Esophagus mucosa (tissue), 1 donor: Measurements from ENCODE around the gene AEBP1. TPM values are rescaled to one million over a fixed set of nuclear protein-coding genes. Genes with fewer than 3 reads are reported as not detected.

Experiments used
- ATAC-seq: fragments of 200-7000 bp; cut with Tn5 transposase; one replicate; pipeline ENCODE4 v1.9.1; 2020
- total RNA-seq: library from RNA; stranded (reverse); gene quantifications from one replicate; pipeline ENCODE4 v1.2.4, GENCODE V29; 2023
- donor health status: DM: yes; HTN: yes; CAD: no.

AEBP1 gene
- total RNA-seq, 1 donor from 2014 or later = 6.7 TPM

- ATAC-seq = no peak
Observed at GRCh38 chr7:44144968-44145478, 40.9 kb downstream of the AEBP1 start.

GRCh38 chr7:44145479-44145968, 41.4 kb downstream of the AEBP1 start:
- ATAC-seq = no peak

- peak; percentile 72 for ATAC-seq
Observed at GRCh38 chr7:44145969-44146911, 42.1 kb downstream of the AEBP1 start.

GRCh38 chr7:44147026-44147991, 43.2 kb downstream of the AEBP1 start:
- no peak for ATAC-seq

- no peak for ATAC-seq
Observed at GRCh38 chr7:44148166-44148565, 44.0 kb downstream of the AEBP1 start.

- no peak for ATAC-seq
Observed at GRCh38 chr7:44148961-44149536, 44.9 kb downstream of the AEBP1 start.

- ATAC-seq = no peak
Observed at GRCh38 chr7:44149571-44150465, 45.7 kb downstream of the AEBP1 start.

- peak; percentile 81 for ATAC-seq
Observed at GRCh38 chr7:44150466-44150832, 46.3 kb downstream of the AEBP1 start.

GRCh38 chr7:44150966-44151941, 47.1 kb downstream of the AEBP1 start:
- ATAC-seq = no peak

GRCh38 chr7:44151956-44152355, 47.8 kb downstream of the AEBP1 start:
- no peak for ATAC-seq

GRCh38 chr7:44152971-44153947, 49.1 kb downstream of the AEBP1 start:
- no peak for ATAC-seq

GRCh38 chr7:44153948-44154335, 49.8 kb downstream of the AEBP1 start:
- no peak for ATAC-seq

- ATAC-seq = no peak
Observed at GRCh38 chr7:44154703-44155102, 50.6 kb downstream of the AEBP1 start.

- no peak for ATAC-seq
Observed at GRCh38 chr7:44155191-44156185, 51.3 kb downstream of the AEBP1 start.

GRCh38 chr7:44156453-44157010, 52.4 kb downstream of the AEBP1 start:
- no peak for ATAC-seq

- ATAC-seq = no peak
Observed at GRCh38 chr7:44157116-44158080, 53.3 kb downstream of the AEBP1 start.
